Upper lobe of left lung (tissue), 6 donors: Measurements from ENCODE around the gene STYXL1. TPM values are rescaled to one million over a fixed set of nuclear protein-coding genes. Genes with fewer than 3 reads are reported as not detected.
A peak's percentile ranks its signal among the peaks of the same experiment; 100 is the strongest.

Source experiments
- ATAC-seq, 2 donors: fragments of 200-7000 bp; cut with Tn5 transposase; one replicate each; pipeline ENCODE4 v1.9.1; 2022; ENCODE audit warnings: mild to moderate bottlenecking in 2 of 2, moderate library complexity in 2 of 2; ENCODE audit not compliant: low FRiP score in 2 of 2
- DNase-seq, 2 donors: peaks; one replicate each; pipeline ENCODE4 v3.0.0-alpha.2; 2019 to 2020
- H3K27ac ChIP-seq, 4 donors: fragments of 200-600 bp; sonication (generic); one replicate each; pipeline ENCODE4 v1.5.1; 2016 to 2019
- H3K27me3 ChIP-seq, 4 donors: fragments of 200-600 bp; sonication (generic); one replicate each; pipeline ENCODE4 v1.5.1; 2017 to 2019
- H3K36me3 ChIP-seq, 4 donors: fragments of 200-600 bp; sonication (generic); one replicate each; pipeline ENCODE4 v1.5.1; 2016 to 2019
- H3K4me1 ChIP-seq, 4 donors: fragments of 200-600 bp; sonication (generic); one replicate each; pipeline ENCODE4 v1.5.1; 2018 to 2019
- H3K4me3 ChIP-seq, 4 donors: fragments of 200-600 bp; sonication (generic); one replicate each; pipeline ENCODE4 v1.5.1; 2017 to 2019; ENCODE audit warnings: mild to moderate bottlenecking in 2 of 4, moderate library complexity in 1 of 4
- H3K9me3 ChIP-seq, 4 donors: fragments of 200-600 bp; sonication (generic); one replicate each; pipeline ENCODE4 v1.5.1; 2018 to 2019
- CTCF ChIP-seq, 6 experiments: fragments of 450-650 bp in 4 of 6; fragments of 200-600 bp in 2 of 6; sonication (generic) in 2 of 6; IDR thresholded peaks; one replicate each; pipeline ENCODE4 v1.5.1; 2016 to 2019; ENCODE audit warnings: antibody characterized with exemption in 6 of 6
- EP300 ChIP-seq, 4 donors: sonication (generic); formaldehyde crosslinking; IDR thresholded peaks; one replicate each; pipeline ENCODE4 v1.5.1; 2017; ENCODE audit warnings: antibody characterized with exemption in 4 of 4, control low read depth in 2 of 4
- POLR2A ChIP-seq, 4 donors: fragments of 450-650 bp; IDR thresholded peaks; one replicate each; pipeline ENCODE4 v1.5.1; 2016 to 2017; ENCODE audit warnings: antibody characterized with exemption in 4 of 4, mild to moderate bottlenecking in 2 of 4
- POLR2AphosphoS5 ChIP-seq, 2 donors: sonication (generic); formaldehyde crosslinking; IDR thresholded peaks; one replicate each; pipeline ENCODE4 v1.5.1; 2017; ENCODE audit warnings: antibody characterized with exemption in 2 of 2
- WGBS, 2 donors: methylation state at CpG; one replicate each; pipeline ENCODE4 v1.1.5; 2017 to 2018; 5-methylcytosine and 5-hydroxymethylcytosine counted together
- total RNA-seq, 6 donors: library from RNA; depleted of rRNA in 4 of 6; stranded (reverse); fragments of >200 nt in 4 of 6; gene quantifications; one replicate each; pipeline versions ENCODE4 v1.1.0 to v1.2.1, GENCODE V29; 2016 to 2021
- donor health status: DM: no; HTN: no; CAD: no; lungs with moderate emphysema.
- donor health status: DM: no; HTN: yes; CAD: no; lungs with severe emphysema.

Gene STYXL1
- total RNA-seq, 6 donors from 2014 or later: 11.1 to 71.2 (median 23.5) TPM

GRCh38 chr7:75985518-75986146 is 62.2 kb downstream of the STYXL1 start:
- TF ChIP-seq POLR2AphosphoS5 (IDR thresholded peaks at IDR 0.05): no peak
- Histone ChIP-seq H3K27ac (no peak overlapping the region), H3K9me3 (no peaks in the 10 kb centered on the region), H3K27me3 (no peaks in the 10 kb centered on the region), H3K36me3 (peaks cover 51 to 76% (median 75%) of the 10 kb centered on the region in 4 donors), H3K4me1 (peaks cover 0 to 10% (median 8%) of the 10 kb centered on the region in 4 donors), H3K4me3 (no peak overlapping the region)
- 87 to 98% methylated on average over 14 to 29 of the region's 41 CpGs for WGBS, 2 donors
- peak in 1 of 2 donors; percentile 86 for DNase-seq
- ATAC-seq: no peak

DNA sequence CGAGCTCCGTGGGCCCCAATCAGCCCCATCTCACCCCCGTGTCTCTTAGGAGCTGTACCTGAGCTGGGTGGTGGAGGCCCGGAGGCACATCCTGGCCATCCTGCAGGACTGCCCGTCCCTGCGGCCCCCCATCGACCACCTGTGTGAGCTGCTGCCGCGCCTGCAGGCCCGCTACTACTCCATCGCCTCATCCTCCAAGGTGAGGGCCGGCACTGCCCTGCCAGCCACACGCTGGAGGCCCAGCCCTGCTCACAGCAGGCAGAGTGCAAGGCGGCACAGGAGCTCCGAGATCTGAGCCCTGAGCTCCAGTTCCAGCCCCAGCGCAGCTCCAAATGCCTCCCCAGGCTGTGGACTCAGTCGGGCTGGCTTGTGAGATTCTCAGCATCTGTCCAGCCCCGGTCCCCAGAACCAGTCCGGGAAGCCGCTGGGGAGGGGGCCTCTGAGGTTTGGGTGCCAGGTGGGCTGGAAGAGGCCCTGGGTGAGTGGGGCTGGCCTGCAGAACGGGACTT is 62.7 kb downstream of the STYXL1 start:
- H3K4me3 ChIP-seq: no peak overlapping the region
- peaks cover 54 to 82% (median 80%) of the 10 kb centered on the region in 4 donors for H3K36me3 ChIP-seq
- no peaks in the 10 kb centered on the region for H3K27me3 ChIP-seq
- ATAC-seq: no peak
- no peak overlapping the region for H3K27ac ChIP-seq
- DNase-seq: peak in 1 of 2 donors; percentile 81
- WGBS, 2 donors: 87 to 100% methylated on average over 2 to 17 of the region's 21 CpGs
- H3K9me3 ChIP-seq: no peaks in the 10 kb centered on the region
- TF ChIP-seq POLR2AphosphoS5 (IDR thresholded peaks at IDR 0.05) (no peak), POLR2A (IDR thresholded peaks at IDR 0.05) (no peak), CTCF (IDR thresholded peaks at IDR 0.05) (no peak), EP300 (IDR thresholded peaks at IDR 0.05) (no peak)
- peaks cover 0 to 10% (median 8%) of the 10 kb centered on the region in 4 donors for H3K4me1 ChIP-seq

GRCh38 chr7:75984130-75985008 is 63.4 kb downstream of the STYXL1 start:
- WGBS, 2 donors: 82 to 94% methylated on average over 12 to 25 of the region's 44 CpGs
- DNase-seq: peak in 1 of 2 donors; percentile 78
- H3K27ac ChIP-seq: no peak overlapping the region
- peaks cover 0 to 4% (median 3%) of the 10 kb centered on the region in 4 donors for H3K4me1 ChIP-seq
- no peaks in the 10 kb centered on the region for H3K27me3 ChIP-seq
- H3K9me3 ChIP-seq: no peaks in the 10 kb centered on the region
- H3K4me3 ChIP-seq: no peak overlapping the region
- no peak for ATAC-seq
- H3K36me3 ChIP-seq: peaks cover 61 to 89% (median 87%) of the 10 kb centered on the region in 4 donors
- TF ChIP-seq EP300 (IDR thresholded peaks at IDR 0.05) (no peak), CTCF (IDR thresholded peaks at IDR 0.05) (no peak), POLR2A (IDR thresholded peaks at IDR 0.05) (no peak), POLR2AphosphoS5 (IDR thresholded peaks at IDR 0.05) (no peak)

GRCh38 chr7:75983471-75984129 is 64.2 kb downstream of the STYXL1 start:
- no peaks in the 10 kb centered on the region for H3K4me1 ChIP-seq
- H3K9me3 ChIP-seq: no peaks in the 10 kb centered on the region
- TF ChIP-seq POLR2A (IDR thresholded peaks at IDR 0.05): no peak
- no peak for TF ChIP-seq CTCF (IDR thresholded peaks at IDR 0.05)
- TF ChIP-seq POLR2AphosphoS5 (IDR thresholded peaks at IDR 0.05): no peak
- no peak for TF ChIP-seq EP300 (IDR thresholded peaks at IDR 0.05)
- peaks cover 62 to 97% (median 90%) of the 10 kb centered on the region in 4 donors for H3K36me3 ChIP-seq
- no peak for ATAC-seq
- no peaks in the 10 kb centered on the region for H3K27me3 ChIP-seq
- WGBS, 2 donors: 90 to 95% methylated on average over 16 to 26 of the region's 26 CpGs
- H3K4me3 ChIP-seq: no peak overlapping the region
- DNase-seq: no peak
- H3K27ac ChIP-seq: no peak overlapping the region
